NOMO-1 (cell line): ENCODE results near the gene SP9.
A peak's percentile ranks its signal among the peaks of the same experiment; 100 is the strongest.

Source experiments
- DNase-seq, 2 experiments: peaks; one replicate each; lab custom pipeline; 2025; ENCODE audit not compliant: unreplicated experiment in 2 of 2; lab: John Stamatoyannopoulos, UW

SP9 gene

GRCh38 chr2:174334781-174335251 is at the start of gene SP9:
SP9 (plus strand) TSS chr2:174334954; CDS start chr2:174335093, 139 bp downstream.
- no peak for DNase-seq

GRCh38 chr2:174286172-174286571 is 48.6 kb upstream of the SP9 start:
- no peak for DNase-seq

GRCh38 chr2:174292908-174293307 is 41.8 kb upstream of the SP9 start:
- DNase-seq: no peak

- DNase-seq: no peak
These were observed 34.6 kb upstream of the SP9 start for GRCh38 chr2:174300114-174300513.

- no peak for DNase-seq
These were observed 22.0 kb upstream of the SP9 start for GRCh38 chr2:174312581-174313234.

GRCh38 chr2:174322149-174322548 is 12.6 kb upstream of the SP9 start:
- DNase-seq: no peak

- no peak for DNase-seq
These were observed 12.0 kb upstream of the SP9 start for GRCh38 chr2:174322746-174323145.

GRCh38 chr2:174324530-174324929 is 10.2 kb upstream of the SP9 start:
- no peak for DNase-seq

- peak in 1 of 2 experiments; percentile 50 for DNase-seq
These were observed 9.2 kb upstream of the SP9 start for GRCh38 chr2:174325373-174326160.

- peak in 1 of 2 experiments; percentile 47 for DNase-seq
These were observed 8.4 kb upstream of the SP9 start for GRCh38 chr2:174326161-174327020.

GRCh38 chr2:174327021-174327840 is 7.5 kb upstream of the SP9 start:
- DNase-seq: no peak

- no peak for DNase-seq
These were observed 7.0 kb upstream of the SP9 start for GRCh38 chr2:174327841-174328113.

GRCh38 chr2:174328114-174328960 is 6.4 kb upstream of the SP9 start:
- no peak for DNase-seq

- no peak for DNase-seq
These were observed 5.6 kb upstream of the SP9 start for GRCh38 chr2:174328961-174329715.

GRCh38 chr2:174330945-174331594 is 3.7 kb upstream of the SP9 start:
- DNase-seq: no peak

GRCh38 chr2:174331595-174332216 is 3.0 kb upstream of the SP9 start:
- DNase-seq: no peak

- DNase-seq: no peak
These were observed 2.4 kb upstream of the SP9 start for GRCh38 chr2:174332217-174332963.
